Mesenteric fat pad (tissue), 1 donor: ENCODE measurements around the gene TPSG1. TPM values are rescaled to one million over a fixed set of nuclear protein-coding genes. Genes with fewer than 3 reads are reported as not detected.
"Not testable (repeated sequence)": the region's sequence is repeated elsewhere in the genome, so short reads cannot be mapped to it uniquely, and the experiment has no call there.

Experiments used
- DNase-seq: peaks from one replicate; pipeline ENCODE4 v3.0.0-alpha.2; 2020; ENCODE audit warnings: low spot score
- total RNA-seq: library from RNA; stranded (reverse); fragmentation: NEBNext Ultra II Directional; extraction: Animal tissue kit (Norgen Biotek cat#: 25700); gene quantifications from one replicate; pipeline ENCODE4 v1.2.1, GENCODE V29; 2021
- donor health status: DM: yes; HTN: yes; CAD: no.

The TPSG1 gene
- total RNA-seq, 1 donor from 2014 or later, result not detected

- no peak for DNase-seq
Measured at GRCh38 chr16:1198194-1198593, 26.9 kb downstream of the TPSG1 start.

- DNase-seq, result no peak
Measured at GRCh38 chr16:1197237-1197866, 27.7 kb downstream of the TPSG1 start.

- no peak for DNase-seq
Measured at GRCh38 chr16:1196494-1196893, 28.6 kb downstream of the TPSG1 start.

GRCh38 chr16:1195393-1195666 lies 29.7 kb downstream of the TPSG1 start:
- no peak for DNase-seq

- DNase-seq, result no peak
Measured at GRCh38 chr16:1194665-1195392, 30.2 kb downstream of the TPSG1 start.

- DNase-seq, result no peak
Measured at GRCh38 chr16:1193825-1194581, 31.1 kb downstream of the TPSG1 start.

- DNase-seq, result no peak
Measured at GRCh38 chr16:1193143-1193824, 31.8 kb downstream of the TPSG1 start.

- DNase-seq, result no peak
Measured at GRCh38 chr16:1192384-1193073, 32.5 kb downstream of the TPSG1 start.

- not testable (repeated sequence) for DNase-seq
Measured at GRCh38 chr16:1190789-1191188, 34.3 kb downstream of the TPSG1 start.

- no peak for DNase-seq
Measured at GRCh38 chr16:1189455-1189854, 35.6 kb downstream of the TPSG1 start.

- DNase-seq, result no peak
Measured at GRCh38 chr16:1188432-1189189, 36.5 kb downstream of the TPSG1 start.

GRCh38 chr16:1185460-1186207 lies 39.4 kb downstream of the TPSG1 start:
- not testable (repeated sequence) for DNase-seq

GRCh38 chr16:1184980-1185379 lies 40.1 kb downstream of the TPSG1 start:
- DNase-seq, result no peak

GRCh38 chr16:1184156-1184868 lies 40.8 kb downstream of the TPSG1 start:
- no peak for DNase-seq

- no peak for DNase-seq
Measured at GRCh38 chr16:1182950-1183907, 41.8 kb downstream of the TPSG1 start.

GRCh38 chr16:1182316-1182671 lies 42.8 kb downstream of the TPSG1 start:
- DNase-seq, result no peak

- DNase-seq, result no peak
Measured at GRCh38 chr16:1181404-1182315, 43.4 kb downstream of the TPSG1 start.
